Measurements from ENCODE around the gene AGPS. TPM values are rescaled to one million over a fixed set of nuclear protein-coding genes. Genes with fewer than 3 reads are reported as not detected.

AGPS gene
- total RNA-seq, 1 donor from 2014 or later, result 80.7 TPM

DNA sequence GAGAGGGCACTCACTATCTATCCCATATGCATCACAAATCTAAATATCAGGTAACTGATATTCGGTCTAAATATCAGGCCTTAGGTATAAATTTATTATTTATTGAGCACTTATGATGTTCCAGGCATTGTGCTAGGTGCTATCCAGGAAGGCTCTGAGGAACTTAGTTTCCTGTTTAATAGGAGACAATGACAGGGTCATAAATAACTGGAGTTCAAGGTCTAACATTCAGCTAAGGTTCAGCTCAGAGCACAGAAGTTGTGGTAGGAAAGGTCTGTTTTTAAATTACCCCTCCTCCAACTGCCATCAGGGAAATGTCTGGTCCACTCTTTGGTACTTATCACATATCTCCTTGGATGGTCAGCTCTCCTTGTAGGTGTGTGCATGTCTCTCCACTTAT is 193.6 kb downstream of the AGPS start:
- DNase-seq (ENCODE audit: low spot score), result no peak

DNA sequence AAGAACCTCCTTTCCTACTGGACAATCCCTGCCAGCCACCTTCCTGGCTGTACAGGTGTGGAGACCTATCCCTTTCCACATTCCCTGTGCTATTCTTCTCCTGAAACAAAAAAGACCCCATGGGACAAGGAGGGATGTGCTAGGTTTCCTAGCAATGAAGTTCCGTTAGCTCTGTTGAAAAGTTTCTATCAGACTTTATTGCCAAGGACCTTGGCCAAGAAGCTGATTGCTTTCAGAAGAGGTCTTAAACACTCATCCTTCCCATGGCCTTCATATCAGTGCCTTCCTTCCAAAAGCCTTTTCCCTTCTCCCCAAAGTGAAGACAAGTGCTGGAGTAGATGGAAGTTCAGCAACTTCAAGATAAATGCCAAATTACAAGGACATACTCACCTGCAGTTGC is 194.8 kb downstream of the AGPS start:
- no peak for DNase-seq (ENCODE audit: low spot score)

GRCh38 chr2:177588671-177589070 is 196.1 kb downstream of the AGPS start:
- DNase-seq (ENCODE audit: low spot score), result no peak

DNA sequence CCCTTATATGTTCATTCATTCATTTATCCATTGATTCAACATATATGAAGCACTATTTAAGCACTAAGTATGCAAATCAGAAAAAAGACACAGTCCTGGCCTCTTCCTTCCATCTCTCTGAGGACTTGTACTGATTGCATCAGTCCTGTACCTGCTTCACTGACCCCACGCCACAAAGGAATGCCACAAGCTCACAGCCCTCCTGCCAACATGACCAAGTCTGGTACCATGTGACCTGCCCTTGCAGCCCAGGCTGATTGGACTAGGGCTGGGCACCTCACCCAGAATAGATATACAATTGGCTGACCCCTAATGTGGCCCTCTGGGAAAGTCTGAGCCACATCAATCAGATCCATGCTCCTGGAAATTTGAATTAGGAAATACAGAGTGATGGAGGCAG is 196.6 kb downstream of the AGPS start:
- DNase-seq (ENCODE audit: low spot score), result no peak

- DNase-seq (ENCODE audit: low spot score), result no peak
These were observed 199.8 kb downstream of the AGPS start for GRCh38 chr2:177592397-177592796.

GRCh38 chr2:177592945-177593344 is 200.4 kb downstream of the AGPS start:
- DNase-seq (ENCODE audit: low spot score), result no peak

- no peak for DNase-seq (ENCODE audit: low spot score)
These were observed 200.8 kb downstream of the AGPS start for GRCh38 chr2:177593402-177593801.

Other genes with a start within 250 kb of the AGPS start
- gene HNRNPA3, start 180.0 kb upstream of the AGPS start, total RNA-seq (ENCODE audit: insufficient read depth, low replicate concordance), result 46.7 TPM
- 57.8 TPM for gene NFE2L2, start 128.0 kb upstream of the AGPS start, total RNA-seq (ENCODE audit: insufficient read depth, low replicate concordance)